Parathyroid adenoma (tissue), 2 donors: Measurements from ENCODE around the gene RGS8.

Experiments
- H2AFZ ChIP-seq: fragments of 300-600 bp; sonication (generic); one replicate; pipeline ENCODE4 v1.7.0; 2017; ENCODE audit warnings: antibody characterized with exemption, mild to moderate bottlenecking
- H3K27ac ChIP-seq: fragments of 300-600 bp; sonication (generic); one replicate; pipeline ENCODE4 v1.7.0; 2017
- H3K27me3 ChIP-seq: fragments of 300-600 bp; sonication (generic); one replicate; pipeline ENCODE4 v1.7.0; 2017; ENCODE audit warnings: low read length; ENCODE audit not compliant: control insufficient read depth, insufficient read depth
- H3K36me3 ChIP-seq: fragments of 300-600 bp; sonication (generic); one replicate; pipeline ENCODE4 v1.7.0; 2017; ENCODE audit warnings: low read length; ENCODE audit not compliant: control insufficient read depth, insufficient read depth
- H3K4me1 ChIP-seq: fragments of 300-600 bp; sonication (generic); one replicate; pipeline ENCODE4 v1.7.0; 2017; ENCODE audit warnings: control low read depth
- H3K4me2 ChIP-seq: fragments of 300-600 bp; sonication (generic); one replicate; pipeline ENCODE4 v1.7.0; 2017; ENCODE audit warnings: low read length
- H3K4me3 ChIP-seq: fragments of 300-600 bp; sonication (generic); one replicate; pipeline ENCODE4 v1.7.0; 2017; ENCODE audit warnings: low read depth, low read length
- H3K79me2 ChIP-seq: fragments of 300-600 bp; sonication (generic); one replicate; pipeline ENCODE4 v1.7.0; 2017; ENCODE audit warnings: control low read depth
- H3K9ac ChIP-seq: fragments of 300-600 bp; sonication (generic); one replicate; pipeline ENCODE4 v1.7.0; 2017; ENCODE audit warnings: mild to moderate bottlenecking
- H3K9me3 ChIP-seq: fragments of 300-600 bp; sonication (generic); one replicate; pipeline ENCODE4 v1.7.0; 2017; ENCODE audit warnings: low read length; ENCODE audit not compliant: control insufficient read depth
- CTCF ChIP-seq: fragments of 300-600 bp; sonication (generic); IDR thresholded peaks from one replicate; pipeline ENCODE4 v1.7.0; 2017; ENCODE audit warnings: antibody characterized with exemption, mild to moderate bottlenecking
- donor health status: primary hyperparathyroidism.

Gene RGS8

DNA sequence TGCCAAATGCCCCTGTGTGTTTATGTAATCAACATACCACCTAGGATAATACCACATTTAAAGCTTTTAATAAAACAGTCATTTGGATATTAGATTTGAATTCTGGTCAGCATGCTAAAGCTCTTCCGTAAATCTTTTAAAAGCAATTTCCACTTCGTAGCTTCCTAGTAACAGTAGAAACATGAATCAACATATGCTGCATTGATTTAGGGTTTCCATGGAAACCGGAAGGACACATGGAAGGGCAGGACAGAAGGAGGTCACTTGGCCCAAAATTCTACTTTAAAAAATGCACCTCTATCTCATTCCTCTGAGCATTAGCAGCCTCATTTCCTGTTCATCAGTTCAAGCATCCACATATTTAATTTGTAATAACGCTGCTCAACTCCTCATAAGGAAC is 8.1 kb downstream of the RGS8 start:
- Histone ChIP-seq H3K4me3 (no peak overlapping the region), H3K4me2 (no peak overlapping the region), H3K4me1 (no peaks in the 10 kb centered on the region), H3K36me3 (no peaks in the 10 kb centered on the region), H3K9me3 (no peaks in the 10 kb centered on the region), H3K79me2 (no peaks in the 10 kb centered on the region), H3K9ac (no peak overlapping the region), H3K27ac (no peak overlapping the region), H3K27me3 (no peaks in the 10 kb centered on the region), H2AFZ (no peak overlapping the region)
- TF ChIP-seq CTCF: no peak

- no peak for TF ChIP-seq CTCF
- no peak overlapping the region for H3K27ac ChIP-seq
- H3K4me3 ChIP-seq: no peak overlapping the region
- H3K27me3 ChIP-seq: no peaks in the 10 kb centered on the region
- H3K9ac ChIP-seq: no peak overlapping the region
- H3K36me3 ChIP-seq: no peaks in the 10 kb centered on the region
- no peak overlapping the region for H3K4me2 ChIP-seq
- no peaks in the 10 kb centered on the region for H3K9me3 ChIP-seq
- H3K79me2 ChIP-seq: no peaks in the 10 kb centered on the region
- no peaks in the 10 kb centered on the region for H3K4me1 ChIP-seq
- H2AFZ ChIP-seq: no peak overlapping the region
Observed at GRCh38 chr1:182674346-182675246, 9.8 kb downstream of the RGS8 start.

DNA sequence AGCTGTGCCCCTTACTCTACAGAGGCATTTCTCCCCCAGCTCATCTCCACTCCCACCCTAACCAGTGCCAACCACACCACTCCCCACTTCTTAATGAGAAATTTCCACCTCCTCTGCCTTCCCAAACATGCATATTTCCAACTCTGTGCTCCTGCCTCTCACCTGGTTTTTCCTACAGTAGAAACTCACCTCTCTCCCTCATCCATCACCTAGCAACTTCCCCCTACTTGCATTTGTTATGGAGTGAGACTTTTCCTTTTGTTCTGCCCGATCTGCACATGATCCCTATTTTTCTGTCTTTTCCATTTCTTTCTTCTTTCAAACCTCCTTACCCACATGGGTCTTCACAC is 11.9 kb downstream of the RGS8 start:
- Histone ChIP-seq H3K9ac (no peak overlapping the region), H3K36me3 (no peaks in the 10 kb centered on the region), H3K27me3 (no peaks in the 10 kb centered on the region), H3K4me3 (no peak overlapping the region), H2AFZ (no peak overlapping the region), H3K9me3 (no peaks in the 10 kb centered on the region), H3K79me2 (no peaks in the 10 kb centered on the region), H3K27ac (no peak overlapping the region), H3K4me1 (no peaks in the 10 kb centered on the region), H3K4me2 (no peak overlapping the region)
- TF ChIP-seq CTCF: no peak

- Histone ChIP-seq H2AFZ (no peak overlapping the region), H3K4me1 (no peaks in the 10 kb centered on the region), H3K9ac (no peak overlapping the region), H3K27me3 (no peaks in the 10 kb centered on the region), H3K79me2 (no peaks in the 10 kb centered on the region), H3K4me2 (no peak overlapping the region), H3K4me3 (no peak overlapping the region), H3K27ac (no peak overlapping the region), H3K36me3 (no peaks in the 10 kb centered on the region), H3K9me3 (no peaks in the 10 kb centered on the region)
- no peak for TF ChIP-seq CTCF
Observed at GRCh38 chr1:182671750-182672486, 12.5 kb downstream of the RGS8 start.
